GM18909 (cell line): ENCODE results near the gene PGK2.

Source experiments
- ATAC-seq: cut with Tn5 transposase; IDR thresholded peaks from one replicate; pipeline ENCODE4 v1.9.1; 2021; ENCODE audit warnings: mild to moderate bottlenecking; ENCODE audit not compliant: unreplicated experiment, poor library complexity

PGK2 gene

DNA sequence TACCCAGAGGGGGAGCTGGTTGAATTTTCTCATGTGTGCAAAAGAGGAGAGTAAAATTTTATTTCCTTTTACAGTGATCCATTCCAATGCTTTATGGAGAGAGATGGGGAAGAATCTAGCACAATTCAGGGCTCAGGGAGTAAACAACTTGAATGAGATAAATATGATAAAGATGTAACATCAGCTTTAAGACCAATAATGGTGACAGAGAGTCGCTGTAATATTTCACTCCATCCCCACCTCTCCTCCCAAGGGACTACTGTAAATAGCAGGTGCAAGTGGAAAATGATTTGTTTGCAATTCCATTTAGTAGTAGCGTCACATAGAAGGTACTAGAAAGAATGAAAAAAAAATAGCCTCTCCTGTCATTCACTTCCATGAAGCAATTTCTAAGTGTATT is 47.7 kb downstream of the PGK2 start:
- no peak for ATAC-seq

GRCh38 chr6:49736017-49736508 is 51.0 kb downstream of the PGK2 start:
- ATAC-seq: no peak
